ENCODE measurements around the gene RHBDL1.
A peak's percentile ranks its signal among the peaks of the same experiment; 100 is the strongest.

The RHBDL1 gene

DNA sequence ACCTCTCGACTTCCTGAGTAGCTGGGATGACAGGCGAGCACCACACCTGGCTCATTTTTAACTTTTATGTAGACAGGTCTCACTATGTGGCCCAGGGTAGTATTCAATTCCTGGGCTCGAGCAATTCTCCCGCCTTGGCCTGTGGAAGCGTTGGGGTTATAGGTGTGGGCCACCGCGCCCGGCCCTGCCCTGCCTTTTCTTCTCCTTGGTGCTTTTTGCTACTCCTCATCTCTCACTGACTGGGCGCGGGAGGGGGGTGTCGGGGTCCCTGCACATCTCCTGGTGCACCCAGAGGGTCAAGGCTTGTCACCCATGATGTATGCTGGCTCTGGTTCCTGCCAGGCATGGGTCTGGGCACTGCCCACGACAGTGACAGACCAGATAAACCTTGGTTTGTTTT is 30.9 kb upstream of the RHBDL1 start:
- TF ChIP-seq CREB1 (IDR thresholded peaks at IDR 0.05; ENCODE audit: low read depth) (no peak), YY1 (IDR thresholded peaks at IDR 0.05; ENCODE audit: low read depth) (no peak)

DNA sequence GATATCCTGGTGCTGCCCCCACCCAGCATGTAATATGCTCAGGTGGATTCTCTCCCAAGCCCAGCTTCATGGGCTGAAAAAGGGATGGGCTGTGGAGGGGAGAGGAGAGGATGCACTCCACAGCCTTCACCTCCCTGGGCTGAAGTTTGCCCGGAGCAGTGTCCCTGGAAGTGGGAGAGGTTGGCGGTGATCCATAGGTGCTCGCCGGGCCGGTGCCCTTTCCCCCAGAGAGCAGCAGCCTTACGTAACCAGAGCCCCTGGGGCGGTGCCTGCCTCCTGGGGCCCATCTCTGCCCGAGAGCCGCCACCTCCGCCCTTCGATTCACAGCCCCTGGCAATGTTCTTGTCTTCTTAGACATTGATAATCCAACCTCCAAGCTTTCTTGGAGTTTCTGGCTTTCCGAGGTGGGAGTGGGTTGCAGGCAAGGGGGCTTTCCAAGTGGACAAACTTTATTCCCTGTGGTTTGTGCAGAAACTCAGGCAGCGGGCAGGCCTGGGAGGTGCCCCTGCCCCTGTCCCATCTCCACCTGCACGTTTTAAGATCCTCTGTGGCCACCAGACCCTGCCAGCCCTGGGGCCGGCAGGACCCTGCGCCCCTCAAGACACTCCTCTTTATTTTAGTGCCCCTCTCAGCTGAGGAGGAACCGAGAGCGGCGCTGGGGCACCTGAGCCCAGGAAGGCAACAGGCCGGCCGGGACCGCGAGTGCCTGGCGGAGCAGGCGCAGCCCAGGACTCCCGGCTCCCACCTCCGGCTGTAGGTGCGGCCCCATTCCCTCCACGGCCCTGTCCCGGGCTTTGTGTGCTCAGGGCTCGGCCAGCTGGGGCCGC is 29.4 kb upstream of the RHBDL1 start:
- TF ChIP-seq TAF1 (IDR thresholded peaks at IDR 0.05; ENCODE audit: low read depth) = no peak
- no peak for TF ChIP-seq MAX (IDR thresholded peaks at IDR 0.05)
- TF ChIP-seq USF1 (IDR thresholded peaks at IDR 0.05) = no peak
- TF ChIP-seq EGR1 (IDR thresholded peaks at IDR 0.05) = no peak

GRCh38 chr16:646679-647172 is 28.7 kb upstream of the RHBDL1 start:
- TF ChIP-seq, protein P1, sequence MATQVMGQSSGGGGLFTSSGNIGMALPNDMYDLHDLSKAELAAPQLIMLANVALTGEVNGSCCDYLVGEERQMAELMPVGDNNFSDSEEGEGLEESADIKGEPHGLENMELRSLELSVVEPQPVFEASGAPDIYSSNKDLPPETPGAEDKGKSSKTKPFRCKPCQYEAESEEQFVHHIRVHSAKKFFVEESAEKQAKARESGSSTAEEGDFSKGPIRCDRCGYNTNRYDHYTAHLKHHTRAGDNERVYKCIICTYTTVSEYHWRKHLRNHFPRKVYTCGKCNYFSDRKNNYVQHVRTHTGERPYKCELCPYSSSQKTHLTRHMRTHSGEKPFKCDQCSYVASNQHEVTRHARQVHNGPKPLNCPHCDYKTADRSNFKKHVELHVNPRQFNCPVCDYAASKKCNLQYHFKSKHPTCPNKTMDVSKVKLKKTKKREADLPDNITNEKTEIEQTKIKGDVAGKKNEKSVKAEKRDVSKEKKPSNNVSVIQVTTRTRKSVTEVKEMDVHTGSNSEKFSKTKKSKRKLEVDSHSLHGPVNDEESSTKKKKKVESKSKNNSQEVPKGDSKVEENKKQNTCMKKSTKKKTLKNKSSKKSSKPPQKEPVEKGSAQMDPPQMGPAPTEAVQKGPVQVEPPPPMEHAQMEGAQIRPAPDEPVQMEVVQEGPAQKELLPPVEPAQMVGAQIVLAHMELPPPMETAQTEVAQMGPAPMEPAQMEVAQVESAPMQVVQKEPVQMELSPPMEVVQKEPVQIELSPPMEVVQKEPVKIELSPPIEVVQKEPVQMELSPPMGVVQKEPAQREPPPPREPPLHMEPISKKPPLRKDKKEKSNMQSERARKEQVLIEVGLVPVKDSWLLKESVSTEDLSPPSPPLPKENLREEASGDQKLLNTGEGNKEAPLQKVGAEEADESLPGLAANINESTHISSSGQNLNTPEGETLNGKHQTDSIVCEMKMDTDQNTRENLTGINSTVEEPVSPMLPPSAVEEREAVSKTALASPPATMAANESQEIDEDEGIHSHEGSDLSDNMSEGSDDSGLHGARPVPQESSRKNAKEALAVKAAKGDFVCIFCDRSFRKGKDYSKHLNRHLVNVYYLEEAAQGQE (IDR thresholded peaks at IDR 0.05; ENCODE audit: low read depth) = no peak
- no peak for TF ChIP-seq ZBTB7A (IDR thresholded peaks at IDR 0.05; ENCODE audit: low read depth)
- no peak for TF ChIP-seq USF1 (IDR thresholded peaks at IDR 0.05)
- TF ChIP-seq NFIC (IDR thresholded peaks at IDR 0.05) = no peak

GRCh38 chr16:647173-647902 is 28.1 kb upstream of the RHBDL1 start:
- no peak for TF ChIP-seq ZBTB7A (IDR thresholded peaks at IDR 0.05; ENCODE audit: low read depth)
- TF ChIP-seq TAF1 (IDR thresholded peaks at IDR 0.05; ENCODE audit: low read depth) = no peak
- no peak for TF ChIP-seq FOXM1 (IDR thresholded peaks at IDR 0.05; ENCODE audit: borderline replicate concordance, low read depth)
- TF ChIP-seq NFIC (IDR thresholded peaks at IDR 0.05) = no peak
- no peak for TF ChIP-seq RAD21 (IDR thresholded peaks at IDR 0.05; ENCODE audit: low read depth)
- TF ChIP-seq EP300 (IDR thresholded peaks at IDR 0.05; ENCODE audit: borderline replicate concordance) = no peak
- TF ChIP-seq CEBPB (IDR thresholded peaks at IDR 0.05) = no peak
- no peak for TF ChIP-seq YY1 (IDR thresholded peaks at IDR 0.05; ENCODE audit: low read depth)
- TF ChIP-seq USF1 (IDR thresholded peaks at IDR 0.05) = no peak
- TF ChIP-seq, protein P1 (IDR thresholded peaks at IDR 0.05; ENCODE audit: low read depth) = no peak
- TF ChIP-seq CREB1 (IDR thresholded peaks at IDR 0.05; ENCODE audit: low read depth) = no peak
- TF ChIP-seq MAX (IDR thresholded peaks at IDR 0.05) = no peak
- TF ChIP-seq TCF12 (IDR thresholded peaks at IDR 0.05; ENCODE audit: low read depth) = no peak
- no peak for TF ChIP-seq TEAD4 (IDR thresholded peaks at IDR 0.05)
- no peak for TF ChIP-seq EGR1 (IDR thresholded peaks at IDR 0.05)

- TF ChIP-seq CEBPB (IDR thresholded peaks at IDR 0.05) = no peak
- TF ChIP-seq YY1 (IDR thresholded peaks at IDR 0.05; ENCODE audit: low read depth) = peak; percentile 76
- peak; percentile 50 for TF ChIP-seq MAX (IDR thresholded peaks at IDR 0.05)
- TF ChIP-seq NFIC (IDR thresholded peaks at IDR 0.05) = peak; percentile 63
- TF ChIP-seq RAD21 (IDR thresholded peaks at IDR 0.05; ENCODE audit: low read depth) = peak; percentile 30; the same call in 1 of the 2 replicates
Measured at GRCh38 chr16:648071-648780, 27.2 kb upstream of the RHBDL1 start.

Data from Ishikawa (cell line).